ENCODE data around the gene NOL9. TPM values are rescaled to one million over a fixed set of nuclear protein-coding genes. Genes with fewer than 3 reads are reported as not detected.

The NOL9 gene
- total and polyA plus RNA-seq, 2 donors (not counting 3 experiments of a cell fraction or from before 2014, with no cell fraction given), result 14.1 to 42.9 TPM

DNA sequence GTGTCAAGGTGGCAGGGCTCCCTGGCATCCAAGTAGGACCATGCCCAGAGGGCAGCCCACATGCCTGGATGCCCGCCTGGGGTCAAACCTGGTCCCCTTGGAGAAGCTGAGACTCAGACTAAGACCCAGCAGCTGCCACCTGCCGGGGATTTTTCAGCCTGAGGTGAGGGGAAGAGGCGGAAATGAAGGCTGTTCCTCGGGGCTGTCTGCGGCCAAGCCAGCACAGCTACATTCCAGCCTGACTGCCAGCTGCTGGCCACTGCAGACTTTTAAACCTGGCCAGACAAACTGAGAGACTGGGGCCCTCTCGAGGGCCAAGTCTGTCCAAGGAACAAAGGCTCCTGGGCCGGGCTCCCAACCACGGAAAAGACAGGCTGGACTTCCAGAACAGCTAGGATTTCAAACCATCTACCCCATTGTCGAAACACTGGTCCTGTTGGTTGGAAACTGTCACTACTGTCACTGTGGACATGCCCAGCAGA lies 41.0 kb downstream of the NOL9 start:
- CTCF ChIA-PET, result interaction anchor here (1.0 to 4.5 kb wide), 2 partner anchors 8 to 10 kb away, joined by 3 to 32 read pairs; no protein-coding TSS in a partner anchor
- TF ChIP-seq MAX (IDR thresholded peaks at IDR 0.05; ENCODE audit: insufficient read depth, insufficient read length), result no peak
- no peak for TF ChIP-seq MYC (IDR thresholded peaks at IDR 0.05; ENCODE audit: low read depth, low read length)
- TF ChIP-seq GATA2 (IDR thresholded peaks at IDR 0.05; ENCODE audit: insufficient read depth, insufficient read length, low read depth, low read length), result no peak
- TF ChIP-seq, protein P1, sequence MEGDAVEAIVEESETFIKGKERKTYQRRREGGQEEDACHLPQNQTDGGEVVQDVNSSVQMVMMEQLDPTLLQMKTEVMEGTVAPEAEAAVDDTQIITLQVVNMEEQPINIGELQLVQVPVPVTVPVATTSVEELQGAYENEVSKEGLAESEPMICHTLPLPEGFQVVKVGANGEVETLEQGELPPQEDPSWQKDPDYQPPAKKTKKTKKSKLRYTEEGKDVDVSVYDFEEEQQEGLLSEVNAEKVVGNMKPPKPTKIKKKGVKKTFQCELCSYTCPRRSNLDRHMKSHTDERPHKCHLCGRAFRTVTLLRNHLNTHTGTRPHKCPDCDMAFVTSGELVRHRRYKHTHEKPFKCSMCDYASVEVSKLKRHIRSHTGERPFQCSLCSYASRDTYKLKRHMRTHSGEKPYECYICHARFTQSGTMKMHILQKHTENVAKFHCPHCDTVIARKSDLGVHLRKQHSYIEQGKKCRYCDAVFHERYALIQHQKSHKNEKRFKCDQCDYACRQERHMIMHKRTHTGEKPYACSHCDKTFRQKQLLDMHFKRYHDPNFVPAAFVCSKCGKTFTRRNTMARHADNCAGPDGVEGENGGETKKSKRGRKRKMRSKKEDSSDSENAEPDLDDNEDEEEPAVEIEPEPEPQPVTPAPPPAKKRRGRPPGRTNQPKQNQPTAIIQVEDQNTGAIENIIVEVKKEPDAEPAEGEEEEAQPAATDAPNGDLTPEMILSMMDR (IDR thresholded peaks at IDR 0.05; ENCODE audit: extremely low read depth in 1 of 2, insufficient read depth in 1 of 2, low read depth in 1 of 2, low read length in 2 of 2), result no peak
- TF ChIP-seq FOS (IDR thresholded peaks at IDR 0.05; ENCODE audit: borderline replicate concordance, insufficient read depth, low read length), result no peak
- no peak for TF ChIP-seq POLR2A (IDR thresholded peaks at IDR 0.05; ENCODE audit: low read depth, low read length)
- no peak for TF ChIP-seq EZH2 (IDR thresholded peaks at IDR 0.05; ENCODE audit: borderline replicate concordance, low read depth, low read length, severe bottlenecking)
- no peak for TF ChIP-seq JUN (IDR thresholded peaks at IDR 0.05; ENCODE audit: borderline replicate concordance, insufficient read depth, insufficient read length, low read depth)
- TF ChIP-seq POLR2AphosphoS5 (IDR thresholded peaks at IDR 0.05; ENCODE audit: insufficient read depth, low read depth, low read length), result no peak
- Histone ChIP-seq H2AFZ (ENCODE audit: low read depth, low read length) (no peak overlapping the region), H4K20me1 (replicated peaks; ENCODE audit: control insufficient read depth, extremely low read depth, insufficient read depth, low read length) (no peaks in the 10 kb centered on the region), H3K9me1 (replicated peaks; ENCODE audit: control insufficient read depth, extremely low read depth, insufficient read depth, low read length) (no peaks in the 10 kb centered on the region), H3K9ac (replicated peaks; ENCODE audit: extremely low read depth, insufficient read depth, low read length) (no peak overlapping the region), H3K27me3 (ENCODE audit: control insufficient read depth in 2 of 2, insufficient read depth in 2 of 2, low read length in 2 of 2) (no peaks in the 10 kb centered on the region), H3K27ac (ENCODE audit: insufficient read depth, low read depth, low read length) (no peak overlapping the region), H3K79me2 (ENCODE audit: control insufficient read depth, insufficient read depth, low read length) (no peaks in the 10 kb centered on the region), H3K4me2 (ENCODE audit: insufficient read depth, low read length) (no peak overlapping the region), H3K9me3 (replicated peaks; ENCODE audit: control insufficient read depth, insufficient read depth, low read length) (no peaks in the 10 kb centered on the region), H3K36me3 (ENCODE audit: control insufficient read depth in 2 of 2, extremely low read depth in 1 of 2, insufficient read depth in 2 of 2, low read length in 2 of 2) (no peaks in the 10 kb centered on the region), H3K4me1 (ENCODE audit: control insufficient read depth, extremely low read depth, insufficient read depth, low read length) (no peaks in the 10 kb centered on the region), H3K4me3 (replicated peaks in 1 of 3; ENCODE audit: insufficient read depth in 1 of 3, low read depth in 1 of 3, low read length in 3 of 3) (no peak overlapping the region)
- intact Hi-C loops (cut with micrococcal nuclease) (no loop called here), dilution Hi-C loops (cut with MboI; ENCODE audit: extremely low pct_ligation_motif_present, low sequenced_read_pairs) (no loop called here)
- no peak for DNase-seq (ENCODE audit: low read depth, low spot score)
- FAIRE-seq, result no peak
- POLR2A ChIA-PET, result no interaction called here
- no TSS peak for BruUV-seq (replicated peaks)

All from endothelial cell of umbilical vein (primary cell).